Activated T-helper 2 cell treated with anti-CD3 and anti-CD28 coated beads, Interferon-gamma antibody, Interleukin-2, Interleukin-4, amounts not matched to agents 10 μg/mL and 5 μg/mL and 100 μg/mL, durations not matched to agents 14 hours and 24 hours and 36 hours (primary cell): ENCODE data around the gene RASGRP4. TPM values are rescaled to one million over a fixed set of nuclear protein-coding genes. Genes with fewer than 3 reads are reported as not detected.
A peak's percentile ranks its signal among the peaks of the same experiment; 100 is the strongest.
"Not testable (repeated sequence)": the region's sequence is repeated elsewhere in the genome, so short reads cannot be mapped to it uniquely, and the experiment has no call there.

Source experiments
- DNase-seq: peaks from one replicate; pipeline ENCODE4 v3.0.0; 2021; ENCODE audit warnings: low spot score
- H3K27ac Mint-ChIP-seq: one replicate; pipeline ENCODE4 v1.8.0; 2021; ENCODE audit warnings: mixed read lengths
- H3K27me3 Mint-ChIP-seq: one replicate; pipeline ENCODE4 v1.8.0; 2021; ENCODE audit warnings: low read depth, mixed read lengths
- H3K36me3 Mint-ChIP-seq: one replicate; pipeline ENCODE4 v1.8.0; 2021; ENCODE audit warnings: low read depth, mixed read lengths
- H3K4me1 Mint-ChIP-seq: one replicate; pipeline ENCODE4 v1.8.0; 2021; ENCODE audit warnings: low read depth, mixed read lengths
- H3K4me3 Mint-ChIP-seq: one replicate; pipeline ENCODE4 v1.8.0; 2021; ENCODE audit warnings: low read depth, mild to moderate bottlenecking, moderate library complexity, mixed read lengths
- H3K9me3 Mint-ChIP-seq: one replicate; pipeline ENCODE4 v1.8.0; 2021; ENCODE audit warnings: mixed read lengths
- intact Hi-C: fragments of 100-400 bp; cut with micrococcal nuclease; formaldehyde crosslinking; loops from one replicate; pipeline ENCODE4 v1.15.1; 2023
- total RNA-seq: library from RNA; stranded (reverse); gene quantifications from 2 replicates; pipeline ENCODE4 v1.2.3, GENCODE V29; 2022

RASGRP4 gene
- total RNA-seq, 1 donor from 2014 or later = 20.0 TPM

DNA sequence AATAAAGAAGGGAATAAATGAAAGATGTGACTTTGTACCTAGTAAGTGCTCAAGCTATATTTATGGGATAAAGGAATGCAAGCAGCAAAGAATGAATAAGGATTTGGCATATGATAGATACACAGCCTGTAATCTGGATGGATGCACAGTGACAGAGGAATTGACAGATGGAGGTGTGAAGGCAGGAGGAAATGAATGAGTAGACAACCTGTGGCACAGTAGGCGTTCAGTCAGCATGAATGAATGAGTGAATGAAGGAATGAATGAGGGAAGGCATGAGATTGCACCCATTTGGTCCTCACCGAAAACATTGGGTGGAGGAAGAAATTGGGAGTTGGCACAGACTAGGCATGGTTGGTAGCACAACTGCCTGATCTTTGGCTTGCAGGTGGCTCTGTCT is 56.4 kb downstream of the RASGRP4 start:
- H3K36me3 Mint-ChIP-seq = peaks cover under 1% of the 10 kb centered on the region

DNA sequence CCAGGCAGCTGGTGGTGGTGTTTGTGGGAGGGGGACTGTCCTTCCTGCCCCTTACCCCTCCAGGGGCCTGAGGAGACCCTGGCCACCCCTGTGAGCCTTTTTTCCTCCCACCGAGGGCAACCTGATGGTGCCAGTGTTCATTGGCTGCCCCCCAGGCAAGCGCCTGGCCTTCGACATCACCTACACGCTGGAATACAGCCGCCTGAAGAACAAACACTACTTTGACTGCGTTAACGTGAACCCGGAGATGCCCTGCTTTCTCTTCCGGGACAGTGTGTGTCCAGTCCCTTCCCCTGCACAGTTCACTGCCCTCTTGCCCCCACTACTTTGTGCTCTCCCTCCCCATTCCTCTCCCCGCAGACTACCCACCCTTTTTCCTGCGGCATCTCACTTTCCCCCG is 59.0 kb downstream of the RASGRP4 start:
- Mint-ChIP-seq H3K4me3 (no peak overlapping the region), H3K9me3 (no peaks in the 10 kb centered on the region), H3K27me3 (no peaks in the 10 kb centered on the region)

More for the DNA sequence above, 56.4 kb downstream of the RASGRP4 start:
- Mint-ChIP-seq H3K9me3 (no peaks in the 10 kb centered on the region), H3K27ac (no peak overlapping the region), H3K4me3 (no peak overlapping the region), H3K4me1 (no peaks in the 10 kb centered on the region), H3K27me3 (no peaks in the 10 kb centered on the region)
- intact Hi-C loops = no loop called here
- no peak for DNase-seq

DNA sequence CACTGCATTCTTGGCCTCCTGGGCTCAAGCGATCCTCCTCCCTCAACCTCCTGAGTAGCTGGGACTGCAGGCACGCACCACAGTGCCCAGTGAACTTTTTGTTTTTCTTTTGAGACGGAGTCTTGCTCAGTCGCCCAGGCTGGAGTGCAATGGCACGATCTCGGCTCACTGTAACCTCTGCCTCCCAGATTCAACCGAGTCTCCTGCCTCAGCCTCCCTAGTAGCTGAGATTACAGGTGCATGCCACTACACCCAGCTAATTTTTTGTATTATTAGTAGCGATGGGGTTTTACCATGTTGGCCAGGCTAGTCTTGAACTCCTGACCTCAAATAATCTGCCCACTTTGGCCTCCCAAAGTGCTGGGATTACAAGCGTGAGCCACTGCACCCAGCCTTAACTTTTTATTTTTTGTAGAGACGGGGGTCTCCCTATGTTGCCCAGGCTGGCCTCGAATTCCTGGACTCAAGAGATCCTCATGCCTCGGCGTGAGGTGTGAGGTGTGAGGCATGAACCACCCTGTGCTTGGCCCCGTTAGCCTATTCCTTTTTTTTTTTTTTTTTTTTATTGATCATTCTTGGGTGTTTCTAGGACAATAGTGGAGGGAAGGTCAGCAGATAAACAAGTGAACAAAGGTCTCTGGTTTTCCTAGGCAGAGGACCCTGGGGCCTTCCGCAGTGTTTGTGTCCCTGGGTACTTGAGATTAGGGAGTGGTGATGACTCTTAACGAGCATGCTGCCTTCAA is 62.9 kb downstream of the RASGRP4 start:
- not testable (repeated sequence) for DNase-seq, H3K9me3 Mint-ChIP-seq, H3K36me3 Mint-ChIP-seq, H3K27ac Mint-ChIP-seq
- H3K27me3 Mint-ChIP-seq = peaks cover 30% of the 10 kb centered on the region
- intact Hi-C loops = loop anchor here (1.0 kb wide), 2 partner anchors 11 to 28 kb away; partner anchors contain the start of genes CATSPERG and PSMD8
- H3K4me1 Mint-ChIP-seq = peaks cover 11% of the 10 kb centered on the region
- peak overlapping the region; percentile 88 for H3K4me3 Mint-ChIP-seq

More for the DNA sequence above, 59.0 kb downstream of the RASGRP4 start:
- DNase-seq = no peak
- Mint-ChIP-seq H3K27ac (no peak overlapping the region), H3K36me3 (no peaks in the 10 kb centered on the region), H3K4me1 (peaks cover 2% of the 10 kb centered on the region)
- intact Hi-C loops = no loop called here

DNA sequence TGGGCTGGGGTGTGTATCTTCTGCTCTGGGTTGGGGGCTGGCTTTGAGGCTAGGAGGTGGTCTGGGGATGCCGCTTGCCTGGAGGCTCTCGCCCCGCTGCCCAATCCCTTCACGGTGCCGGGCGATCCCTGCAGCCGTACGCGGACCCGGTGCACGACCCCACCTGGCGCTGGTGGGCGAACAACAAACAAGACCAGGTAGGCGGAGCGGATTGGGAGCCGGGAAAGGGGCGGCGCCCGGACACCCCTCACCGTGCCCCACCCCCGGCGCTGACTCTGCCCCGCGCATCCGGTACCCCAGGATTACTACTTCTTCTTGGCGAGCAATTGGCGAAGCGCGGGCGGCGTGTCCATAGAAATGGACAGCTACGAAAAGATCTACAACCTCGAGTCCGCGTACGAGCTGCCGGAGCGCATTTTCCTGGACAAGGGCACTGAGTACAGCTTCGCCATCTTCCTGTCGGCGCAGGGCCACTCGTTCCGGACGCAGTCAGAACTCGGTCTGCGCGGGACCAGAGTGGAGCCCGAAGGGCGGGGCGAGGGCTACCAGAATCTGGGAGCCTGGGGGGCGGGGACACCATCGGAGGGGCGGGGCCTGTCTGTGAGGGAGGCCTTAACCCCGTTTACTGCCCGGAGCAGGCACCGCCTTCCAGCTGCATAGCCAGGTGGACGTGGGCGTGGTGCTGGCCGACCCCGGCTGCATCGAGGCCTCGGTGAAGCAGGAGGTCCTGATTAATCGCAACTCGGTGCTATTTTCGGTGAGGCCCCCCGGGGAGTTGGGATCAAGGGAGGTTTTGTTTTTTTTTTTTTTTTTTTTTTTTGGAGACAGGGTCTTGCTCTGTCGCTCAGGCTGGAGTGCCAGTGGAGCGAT is 63.7 kb downstream of the RASGRP4 start:
- peaks cover 31% of the 10 kb centered on the region for H3K27me3 Mint-ChIP-seq
- H3K4me1 Mint-ChIP-seq = peaks cover 11% of the 10 kb centered on the region
- peak overlapping the region; percentile 88 for H3K4me3 Mint-ChIP-seq
- intact Hi-C loops = loop anchor here (1.0 kb wide), 2 partner anchors 12 to 27 kb away; partner anchors contain the start of genes CATSPERG and PSMD8
- H3K36me3 Mint-ChIP-seq = no peaks in the 10 kb centered on the region
- DNase-seq = peak; percentile 84
- no peaks in the 10 kb centered on the region for H3K9me3 Mint-ChIP-seq
- peak overlapping the region; percentile 81 for H3K27ac Mint-ChIP-seq

DNA sequence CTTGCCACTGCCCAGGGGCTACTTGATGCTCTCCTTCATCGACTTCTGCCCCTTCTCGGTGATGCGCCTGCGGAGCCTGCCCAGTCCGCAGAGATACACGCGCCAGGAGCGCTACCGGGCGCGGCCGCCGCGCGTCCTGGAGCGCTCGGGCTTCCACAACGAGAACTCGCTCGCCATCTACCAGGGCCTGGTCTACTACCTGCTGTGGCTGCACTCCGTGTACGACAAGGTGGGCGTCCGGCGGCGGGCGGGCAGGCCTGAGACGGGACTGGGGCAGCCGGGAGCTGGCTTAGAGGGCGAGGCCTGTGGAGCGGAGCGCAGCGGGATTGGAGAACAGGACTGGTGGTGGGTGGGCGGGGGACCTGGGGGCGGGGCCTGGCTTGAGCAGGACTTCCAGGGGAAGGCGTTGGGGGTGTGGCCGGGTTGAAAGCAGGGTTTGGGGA is 64.4 kb downstream of the RASGRP4 start:
- H3K27me3 Mint-ChIP-seq = peaks cover 33% of the 10 kb centered on the region
- H3K9me3 Mint-ChIP-seq = no peaks in the 10 kb centered on the region
- peak overlapping the region; percentile 81 for H3K27ac Mint-ChIP-seq
- DNase-seq = peak; percentile 77
- H3K36me3 Mint-ChIP-seq = no peaks in the 10 kb centered on the region
- peak overlapping the region; percentile 88 for H3K4me3 Mint-ChIP-seq
- intact Hi-C loops = loop anchor here (1.0 kb wide), 2 partner anchors 13 to 26 kb away; partner anchors contain the start of genes CATSPERG and PSMD8
- peaks cover 11% of the 10 kb centered on the region for H3K4me1 Mint-ChIP-seq

DNA sequence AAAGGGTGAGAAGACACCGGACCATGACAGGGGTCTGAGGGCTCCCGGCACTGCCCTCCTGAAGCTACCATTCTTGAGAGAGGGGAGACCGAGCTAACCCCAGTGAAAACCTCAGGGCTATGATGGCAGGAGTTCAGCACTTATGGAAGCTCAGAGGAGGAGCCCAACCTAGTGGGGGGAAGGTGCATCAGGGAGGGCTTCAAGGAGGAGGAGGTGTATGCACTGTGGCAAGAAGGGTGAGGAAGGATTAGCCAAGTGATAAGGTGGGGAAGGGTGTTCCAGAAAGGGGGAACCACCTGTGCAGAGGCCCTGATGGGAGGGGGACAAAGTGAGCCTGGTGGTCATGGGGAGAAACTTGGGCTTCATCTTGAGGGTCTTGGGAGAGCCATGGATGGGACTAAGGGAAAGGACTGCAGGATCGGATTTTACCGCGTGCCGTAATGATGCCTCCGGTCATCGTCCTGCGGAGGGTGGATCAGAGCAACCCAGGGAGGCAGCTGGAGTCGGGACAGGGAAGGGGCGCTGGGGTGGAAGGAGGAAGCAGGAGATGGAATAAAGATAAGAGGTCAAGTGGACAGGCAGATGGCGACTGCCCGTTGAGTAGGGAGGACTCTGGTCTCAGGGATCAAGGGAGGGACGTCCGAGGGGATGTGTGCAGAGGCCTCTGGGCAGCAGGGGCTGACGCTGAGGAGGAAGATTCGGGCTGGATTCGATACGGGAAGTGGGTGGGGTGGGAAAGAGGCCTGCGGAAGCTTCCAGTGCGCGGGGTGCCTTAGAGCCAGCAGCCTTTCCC is 65.0 kb downstream of the RASGRP4 start:
- H3K27ac Mint-ChIP-seq = no peak overlapping the region
- peak overlapping the region; percentile 88 for H3K4me3 Mint-ChIP-seq
- no peak for DNase-seq
- peaks cover 35% of the 10 kb centered on the region for H3K27me3 Mint-ChIP-seq
- H3K4me1 Mint-ChIP-seq = peaks cover 11% of the 10 kb centered on the region
- intact Hi-C loops = no loop called here
- no peaks in the 10 kb centered on the region for H3K9me3 Mint-ChIP-seq
- no peaks in the 10 kb centered on the region for H3K36me3 Mint-ChIP-seq

DNA sequence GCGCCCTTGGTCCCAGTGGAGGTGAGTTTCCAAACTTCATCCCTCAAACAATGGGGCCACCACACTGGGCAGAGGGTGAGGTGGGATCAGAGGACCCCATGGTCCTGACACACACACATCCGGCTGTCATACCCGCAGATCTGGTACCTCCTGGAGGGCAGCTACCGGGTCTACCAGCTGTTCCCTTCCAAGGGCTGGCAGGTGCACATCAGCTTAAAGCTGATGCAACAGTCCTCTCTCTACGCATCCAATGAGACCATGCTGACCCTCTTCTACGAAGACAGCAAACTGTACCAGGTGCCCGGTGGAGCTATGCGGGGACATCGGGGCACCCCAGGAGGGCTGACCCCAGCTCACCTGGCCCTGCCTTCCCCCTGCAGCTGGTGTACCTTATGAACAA is 65.7 kb downstream of the RASGRP4 start:
- Mint-ChIP-seq H3K36me3 (no peaks in the 10 kb centered on the region), H3K9me3 (no peaks in the 10 kb centered on the region), H3K4me3 (peak overlapping the region; percentile 88), H3K27me3 (peaks cover 38% of the 10 kb centered on the region), H3K27ac (no peak overlapping the region), H3K4me1 (peaks cover 11% of the 10 kb centered on the region)
- DNase-seq = no peak
- intact Hi-C loops = no loop called here

DNA sequence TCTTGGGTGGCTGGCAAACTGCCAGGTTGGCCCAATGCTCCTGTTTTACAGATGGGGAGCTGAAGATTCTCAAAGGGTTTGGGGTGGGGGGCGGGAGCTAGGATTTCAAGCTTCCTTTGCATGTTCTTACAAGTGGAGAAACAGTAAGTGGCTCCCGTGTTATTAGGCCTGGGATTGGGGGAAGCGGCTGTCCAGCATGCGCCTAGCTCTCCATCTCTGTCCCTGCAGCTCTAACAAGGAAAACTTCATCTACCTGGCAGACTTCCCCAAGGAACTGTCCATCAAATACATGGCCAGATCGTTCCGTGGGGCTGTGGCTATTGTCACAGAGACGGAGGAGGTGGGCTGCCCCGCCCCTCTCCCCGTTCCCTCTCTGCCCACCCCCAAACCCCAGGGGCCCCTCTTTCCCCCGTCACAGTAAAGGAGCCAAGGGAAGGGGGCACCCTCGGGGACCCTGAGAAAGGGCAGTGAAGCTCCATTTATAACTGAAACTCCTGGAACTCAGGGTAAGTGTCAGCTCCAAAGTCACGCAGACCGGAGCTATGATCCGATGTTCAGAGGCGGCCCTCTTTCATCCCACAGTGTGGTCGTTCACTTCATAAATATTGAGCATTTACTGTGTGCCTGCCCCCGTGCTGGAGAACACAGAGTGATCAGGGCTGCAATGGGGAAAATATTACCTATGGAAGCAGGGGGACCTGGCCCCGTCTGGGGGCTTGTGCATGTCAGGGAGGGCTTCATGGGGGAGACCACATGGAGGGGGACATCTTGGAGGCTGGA is 66.6 kb downstream of the RASGRP4 start:
- Mint-ChIP-seq H3K9me3 (no peaks in the 10 kb centered on the region), H3K27ac (peak overlapping the region; percentile 22), H3K4me3 (peak overlapping the region; percentile 88), H3K27me3 (peaks cover 38% of the 10 kb centered on the region), H3K36me3 (no peaks in the 10 kb centered on the region), H3K4me1 (peaks cover 11% of the 10 kb centered on the region)
- no peak for DNase-seq
- intact Hi-C loops = no loop called here

Other genes with a start within 250 kb of the RASGRP4 start
- 3.2 and 3.4 TPM in 2 replicates for gene DPF1, start 202.0 kb downstream of the RASGRP4 start, total RNA-seq
- 98.7 and 98.9 TPM in 2 replicates for gene PPP1R14A, start 169.8 kb downstream of the RASGRP4 start, total RNA-seq
- 161 and 165 TPM in 2 replicates for gene SPINT2, start 161.6 kb downstream of the RASGRP4 start, total RNA-seq
- gene C19orf33, start 122.0 kb downstream of the RASGRP4 start, total RNA-seq = 2.0 TPM in 1 of 2 replicates, not detected in the other
- gene YIF1B, start 110.3 kb downstream of the RASGRP4 start, total RNA-seq = 106 and 114 TPM in 2 replicates
- gene KCNK6, start 106.4 kb downstream of the RASGRP4 start, total RNA-seq = 27.3 TPM in 2 replicates
- gene CATSPERG, start 90.4 kb downstream of the RASGRP4 start, total RNA-seq = 4.7 and 4.8 TPM in 2 replicates
- gene PSMD8, start 51.6 kb downstream of the RASGRP4 start, total RNA-seq = 286 and 299 TPM in 2 replicates
- 0.71 TPM in 1 of 2 replicates, not detected in the other for gene GGN, start 38.2 kb downstream of the RASGRP4 start, total RNA-seq
- 3.2 TPM in 2 replicates for gene SPRED3, start 37.5 kb downstream of the RASGRP4 start, total RNA-seq
- 32.7 and 34.5 TPM in 2 replicates for gene FAM98C, start 23.1 kb downstream of the RASGRP4 start, total RNA-seq
- 8.0 and 8.7 TPM in 2 replicates for gene RYR1, start 7.5 kb upstream of the RASGRP4 start, total RNA-seq
- gene MAP4K1, start 191.7 kb upstream of the RASGRP4 start, total RNA-seq = 181 and 187 TPM in 2 replicates
- gene EIF3K, start 193.0 kb upstream of the RASGRP4 start, total RNA-seq = 285 and 287 TPM in 2 replicates
- gene ACTN4, start 221.4 kb upstream of the RASGRP4 start, total RNA-seq = 329 and 334 TPM in 2 replicates